ENCODE results near the gene GPR21.

The GPR21 gene

DNA sequence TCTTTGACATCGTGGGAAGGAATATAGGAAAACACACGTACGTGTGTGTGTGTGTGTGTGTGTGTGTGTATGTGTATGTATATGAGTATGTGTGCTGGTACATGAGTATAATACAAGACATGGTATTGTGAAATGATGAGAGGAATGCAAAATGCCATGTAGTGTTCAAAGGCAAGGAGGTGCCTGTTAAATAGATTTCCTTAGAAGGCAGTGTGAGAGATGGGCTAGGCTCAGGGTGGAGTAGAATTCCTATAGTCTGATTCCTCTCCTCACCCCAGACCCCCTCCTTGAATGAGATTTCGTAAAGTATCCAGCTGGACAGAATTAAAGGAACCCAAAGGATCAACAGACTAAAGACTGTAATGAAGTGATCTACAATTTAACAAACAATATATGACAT, 11.1 kb downstream of the GPR21 start:
- Histone ChIP-seq H2AFZ (ENCODE audit: low read depth, low read length, severe bottlenecking) (no peak overlapping the region), H3K9ac (ENCODE audit: low read length) (no peak overlapping the region), H3K27me3 (ENCODE audit: low read length) (no peaks in the 10 kb centered on the region), H3K4me3 (ENCODE audit: insufficient read depth, low read length, poor library complexity, severe bottlenecking) (no peak overlapping the region), H3K79me2 (ENCODE audit: insufficient read depth, low read length) (no peaks in the 10 kb centered on the region), H3F3A (ENCODE audit: insufficient read depth) (0 out of 2 replicates have a peak, but pooled peaks cover 3% of the 10 kb centered on the region), H3K9me2 (replicated peaks; ENCODE audit: insufficient read depth, low read length) (no peaks in the 10 kb centered on the region), H4K20me1 (ENCODE audit: low read depth, low read length) (no peaks in the 10 kb centered on the region), H3K27ac (ENCODE audit: low read depth, low read length) (no peak overlapping the region), H3K9me3 (ENCODE audit: insufficient read depth, low read length) (no peaks in the 10 kb centered on the region), H3K4me2 (ENCODE audit: low read depth, low read length, poor library complexity, severe bottlenecking) (no peak overlapping the region), H3K36me3 (ENCODE audit: low read length) (0 out of 2 replicates have a peak, but pooled peaks cover 9% of the 10 kb centered on the region)
- TF ChIP-seq, protein P1, sequence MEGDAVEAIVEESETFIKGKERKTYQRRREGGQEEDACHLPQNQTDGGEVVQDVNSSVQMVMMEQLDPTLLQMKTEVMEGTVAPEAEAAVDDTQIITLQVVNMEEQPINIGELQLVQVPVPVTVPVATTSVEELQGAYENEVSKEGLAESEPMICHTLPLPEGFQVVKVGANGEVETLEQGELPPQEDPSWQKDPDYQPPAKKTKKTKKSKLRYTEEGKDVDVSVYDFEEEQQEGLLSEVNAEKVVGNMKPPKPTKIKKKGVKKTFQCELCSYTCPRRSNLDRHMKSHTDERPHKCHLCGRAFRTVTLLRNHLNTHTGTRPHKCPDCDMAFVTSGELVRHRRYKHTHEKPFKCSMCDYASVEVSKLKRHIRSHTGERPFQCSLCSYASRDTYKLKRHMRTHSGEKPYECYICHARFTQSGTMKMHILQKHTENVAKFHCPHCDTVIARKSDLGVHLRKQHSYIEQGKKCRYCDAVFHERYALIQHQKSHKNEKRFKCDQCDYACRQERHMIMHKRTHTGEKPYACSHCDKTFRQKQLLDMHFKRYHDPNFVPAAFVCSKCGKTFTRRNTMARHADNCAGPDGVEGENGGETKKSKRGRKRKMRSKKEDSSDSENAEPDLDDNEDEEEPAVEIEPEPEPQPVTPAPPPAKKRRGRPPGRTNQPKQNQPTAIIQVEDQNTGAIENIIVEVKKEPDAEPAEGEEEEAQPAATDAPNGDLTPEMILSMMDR (IDR thresholded peaks at IDR 0.05; ENCODE audit: insufficient read depth, low read length, poor library complexity, severe bottlenecking), result no peak
- TF ChIP-seq EZH2phosphoT487 (conservative IDR thresholded peaks at IDR 0.05; ENCODE audit: low read length), result no peak

DNA sequence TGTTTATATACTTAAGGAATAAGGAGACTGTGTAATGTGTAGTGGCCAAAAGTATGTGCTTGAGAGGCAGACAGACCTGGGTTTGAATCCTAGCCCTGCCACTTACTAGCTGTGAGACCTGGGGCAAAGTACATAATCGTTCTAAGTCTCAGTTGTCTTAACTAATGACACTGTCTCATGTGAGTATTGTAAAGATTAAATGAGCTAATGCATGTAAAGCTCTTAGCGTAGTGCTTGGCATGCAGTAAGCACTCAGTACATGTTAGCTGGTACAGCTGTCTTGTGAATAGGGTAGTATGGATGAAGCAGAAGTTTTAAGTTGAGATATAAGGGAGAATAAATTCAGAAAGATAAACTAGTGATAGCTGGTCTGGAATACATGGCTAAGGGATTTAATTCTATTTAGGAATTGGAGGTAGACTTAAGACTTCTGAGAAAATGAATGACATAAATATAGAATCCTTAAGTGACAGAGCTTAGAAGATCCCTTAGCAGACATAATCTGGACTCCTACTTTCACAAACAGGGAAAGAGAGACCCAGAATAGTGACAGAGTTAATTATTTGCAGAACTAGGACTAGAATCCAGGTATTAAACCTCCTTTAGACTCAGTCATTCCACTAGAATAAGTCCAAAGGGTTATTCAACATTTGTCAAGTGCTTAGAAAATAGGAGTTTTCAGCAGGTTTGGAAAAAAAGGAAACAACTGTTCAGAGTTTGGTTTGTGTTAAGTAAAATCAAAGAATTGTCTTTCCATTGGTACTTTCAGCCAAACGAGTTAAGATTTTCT, 13.1 kb downstream of the GPR21 start:
- Histone ChIP-seq H3K36me3 (ENCODE audit: low read length) (0 out of 2 replicates have a peak, but pooled peaks cover 9% of the 10 kb centered on the region), H3K27me3 (ENCODE audit: low read length) (no peaks in the 10 kb centered on the region), H3K9ac (ENCODE audit: low read length) (no peak overlapping the region), H3K9me3 (ENCODE audit: insufficient read depth, low read length) (no peaks in the 10 kb centered on the region), H2AFZ (ENCODE audit: low read depth, low read length, severe bottlenecking) (no peak overlapping the region), H3K4me3 (ENCODE audit: insufficient read depth, low read length, poor library complexity, severe bottlenecking) (no peak overlapping the region), H4K20me1 (ENCODE audit: low read depth, low read length) (no peaks in the 10 kb centered on the region), H3K79me2 (ENCODE audit: insufficient read depth, low read length) (no peaks in the 10 kb centered on the region), H3F3A (ENCODE audit: insufficient read depth) (0 out of 2 replicates have a peak, but pooled peaks cover 3% of the 10 kb centered on the region), H3K4me2 (ENCODE audit: low read depth, low read length, poor library complexity, severe bottlenecking) (no peak overlapping the region), H3K27ac (ENCODE audit: low read depth, low read length) (no peak overlapping the region), H3K9me2 (replicated peaks; ENCODE audit: insufficient read depth, low read length) (no peaks in the 10 kb centered on the region)
- TF ChIP-seq, protein P1 (IDR thresholded peaks at IDR 0.05; ENCODE audit: insufficient read depth, low read length, poor library complexity, severe bottlenecking), result no peak
- no peak for TF ChIP-seq EZH2phosphoT487 (conservative IDR thresholded peaks at IDR 0.05; ENCODE audit: low read length)

DNA sequence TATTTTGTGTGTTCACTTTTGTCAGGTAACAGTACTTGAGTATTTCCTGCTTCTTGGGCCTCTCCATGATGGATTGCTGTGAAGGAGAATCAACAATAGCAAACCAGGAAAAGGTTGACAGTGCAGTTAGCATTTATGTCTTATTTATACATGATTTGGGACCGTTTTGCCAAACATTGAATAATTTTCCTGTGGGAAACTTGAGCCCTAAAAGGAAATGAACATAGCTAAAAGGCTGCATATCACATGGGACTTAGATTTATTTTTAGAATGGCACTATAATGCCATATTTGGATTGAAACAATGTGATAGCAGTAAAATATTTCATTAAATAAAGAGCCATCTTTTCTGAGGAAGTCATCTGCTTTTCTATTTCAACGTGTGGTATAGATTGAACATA, 15.3 kb downstream of the GPR21 start:
- Histone ChIP-seq H3K79me2 (ENCODE audit: insufficient read depth, low read length) (no peaks in the 10 kb centered on the region), H3K4me3 (ENCODE audit: insufficient read depth, low read length, poor library complexity, severe bottlenecking) (no peak overlapping the region), H3K9me2 (replicated peaks; ENCODE audit: insufficient read depth, low read length) (no peaks in the 10 kb centered on the region), H3K27me3 (ENCODE audit: low read length) (no peaks in the 10 kb centered on the region), H3K4me2 (ENCODE audit: low read depth, low read length, poor library complexity, severe bottlenecking) (no peak overlapping the region), H4K20me1 (ENCODE audit: low read depth, low read length) (no peaks in the 10 kb centered on the region), H3F3A (ENCODE audit: insufficient read depth) (0 out of 2 replicates have a peak, but pooled peaks cover 3% of the 10 kb centered on the region), H3K27ac (ENCODE audit: low read depth, low read length) (no peak overlapping the region), H3K9me3 (ENCODE audit: insufficient read depth, low read length) (no peaks in the 10 kb centered on the region), H3K36me3 (ENCODE audit: low read length) (0 out of 2 replicates have a peak, but pooled peaks cover 9% of the 10 kb centered on the region), H3K9ac (ENCODE audit: low read length) (no peak overlapping the region), H2AFZ (ENCODE audit: low read depth, low read length, severe bottlenecking) (no peak overlapping the region)
- TF ChIP-seq EZH2phosphoT487 (conservative IDR thresholded peaks at IDR 0.05; ENCODE audit: low read length), result no peak
- TF ChIP-seq, protein P1 (IDR thresholded peaks at IDR 0.05; ENCODE audit: insufficient read depth, low read length, poor library complexity, severe bottlenecking), result no peak
